ENCODE measurements around the gene FLNC.

DNA sequence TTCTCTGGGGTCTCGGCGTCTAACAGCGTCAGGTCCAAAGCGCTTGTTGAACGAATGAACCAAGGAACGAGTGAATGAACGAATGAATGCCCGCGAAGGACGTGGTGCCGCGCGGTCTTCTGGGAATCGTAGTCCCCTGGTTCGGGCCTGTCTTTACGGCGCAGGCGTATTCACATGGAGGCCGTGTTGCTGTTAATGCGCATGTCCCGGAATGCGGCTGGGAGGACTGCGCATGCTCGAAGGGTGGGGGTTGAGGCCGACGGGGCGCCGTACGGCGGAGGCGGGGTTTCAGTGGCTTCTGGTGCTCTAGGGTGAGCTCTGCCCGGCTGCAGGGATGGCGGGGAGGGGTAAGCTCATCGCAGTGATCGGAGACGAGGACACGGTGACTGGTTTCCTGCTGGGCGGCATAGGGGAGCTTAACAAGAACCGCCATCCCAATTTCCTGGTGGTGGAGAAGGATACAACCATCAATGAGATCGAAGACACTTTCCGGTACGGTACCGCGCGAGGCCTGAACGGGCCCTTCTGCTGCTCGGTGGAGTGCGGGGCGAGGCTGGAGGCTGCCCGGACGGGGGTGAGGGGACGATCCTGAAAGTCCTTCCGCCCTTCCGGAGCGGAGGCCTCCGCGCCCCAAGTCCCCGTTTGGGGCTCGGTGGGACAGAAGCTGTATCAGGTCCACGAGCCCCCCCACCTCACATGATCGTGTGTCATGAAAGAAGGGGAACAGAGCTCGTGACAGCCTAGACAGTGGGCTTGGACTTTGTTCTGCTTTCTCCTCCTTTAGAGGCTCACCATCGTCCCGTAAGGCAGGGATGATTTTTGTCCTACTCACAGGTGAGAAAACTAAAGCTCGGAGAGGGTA is 32.6 kb downstream of the FLNC start, which contains the start of gene ATP6V1F:
- TF ChIP-seq CTCF (conservative IDR thresholded peaks at IDR 0.05; ENCODE audit: low read length) (no peak), EZH2phosphoT487 (IDR thresholded peaks at IDR 0.05; ENCODE audit: borderline replicate concordance) (no peak)
